Small intestine (tissue), 7 donors: Measurements from ENCODE around the gene LGR5. TPM values are rescaled to one million over a fixed set of nuclear protein-coding genes. Genes with fewer than 3 reads are reported as not detected.

Source experiments
- DNase-seq, 2 donors: peaks; one replicate each; pipeline versions ENCODE4 v3.0.0 to v3.0.0-alpha.2; 2013
- FAIRE-seq: peaks from 2 replicates; lab custom pipeline; 2012; peaks lifted over from hg19 to GRCh38; lab: Jason Lieb, UNC
- H3K27ac ChIP-seq, 3 donors: one replicate each; pipeline ENCODE4 v1.5.1; 2013; ENCODE audit warnings: low read length in 2 of 3, mild to moderate bottlenecking in 2 of 3, control low read depth in 1 of 3, inconsistent platforms in 1 of 3, low read depth in 1 of 3, moderate library complexity in 1 of 3
- H3K27me3 ChIP-seq, 3 donors: one replicate each; pipeline ENCODE4 v1.6.1; 2013; ENCODE audit warnings: low read length in 3 of 3, inconsistent platforms in 1 of 3; ENCODE audit not compliant: control insufficient read depth in 3 of 3, insufficient read depth in 3 of 3
- H3K36me3 ChIP-seq, 3 donors: one replicate each; pipeline ENCODE4 v1.6.1; 2013; ENCODE audit warnings: low read length in 3 of 3, inconsistent platforms in 1 of 3, low read depth in 1 of 3, mild to moderate bottlenecking in 1 of 3, moderate library complexity in 1 of 3; ENCODE audit not compliant: control insufficient read depth in 3 of 3, insufficient read depth in 2 of 3
- H3K4me1 ChIP-seq, 3 donors: one replicate each; pipeline ENCODE4 v1.6.1; 2013; ENCODE audit warnings: low read length in 2 of 3, inconsistent platforms in 1 of 3, low read depth in 1 of 3, mild to moderate bottlenecking in 1 of 3, moderate library complexity in 1 of 3; ENCODE audit not compliant: control insufficient read depth in 3 of 3, insufficient read depth in 2 of 3
- H3K4me3 ChIP-seq, 3 donors: one replicate each; pipeline ENCODE4 v1.5.1; 2013; ENCODE audit warnings: low read length in 3 of 3, control low read depth in 1 of 3, inconsistent platforms in 1 of 3, low read depth in 1 of 3, mild to moderate bottlenecking in 1 of 3, moderate library complexity in 1 of 3
- H3K9me3 ChIP-seq, 2 donors: one replicate each; pipeline ENCODE4 v1.6.1; 2013; ENCODE audit warnings: low read depth in 1 of 2, low read length in 1 of 2; ENCODE audit not compliant: control insufficient read depth in 2 of 2, insufficient read depth in 1 of 2
- WGBS, 3 donors: extraction: QIAGEN DNeasy Blood & Tissue Kit; methylation state at CpG; one replicate each; pipeline ENCODE4 v1.1.7; 2013; 5-methylcytosine and 5-hydroxymethylcytosine counted together
- polyA plus RNA-seq, 4 donors: library from polyadenylated mRNA; stranded (reverse) in 3 of 4; unstranded in 1 of 4; fragments of 200-250 nt in 3 of 4; fragments of 120-200 nt in 1 of 4; gene quantifications; one replicate each; pipeline versions ENCODE4 v1.2.1 to v1.2.3, GENCODE V29; 2013
- donor health status: healthy with polysubstance abuse.
- donor health status: control.
- donor health status: control.
- donor health status: Bipolar disorder and iron deficiency.
- donor health status: healthy.

Gene LGR5
- polyA plus RNA-seq, 4 donors = 0.22 to 90.6 (median 3.3) TPM

- Histone ChIP-seq H3K4me3 (no peak overlapping the region), H3K36me3 (peaks cover 0 to 3% (median 0%) of the 10 kb centered on the region in 3 donors), H3K27ac (no peak overlapping the region), H3K27me3 (no peaks in the 10 kb centered on the region), H3K4me1 (peaks cover 0 to 11% (median 0%) of the 10 kb centered on the region in 3 donors), H3K9me3 (no peaks in the 10 kb centered on the region)
- DNase-seq (no peak), FAIRE-seq (no peak)
- 26 to 47% (median 46%) methylated on average over 2 of the region's 2 CpGs for WGBS, 3 donors
These were observed 16.7 kb downstream of the LGR5 start for GRCh38 chr12:71456316-71456715.

- Histone ChIP-seq H3K9me3 (no peaks in the 10 kb centered on the region), H3K4me3 (no peak overlapping the region), H3K27ac (no peak overlapping the region), H3K27me3 (no peaks in the 10 kb centered on the region), H3K36me3 (peaks cover 0 to 1% (median 0%) of the 10 kb centered on the region in 3 donors), H3K4me1 (peaks cover 0 to 11% (median 0%) of the 10 kb centered on the region in 3 donors)
- FAIRE-seq (no peak), DNase-seq (no peak)
- 77 to 88% (median 82%) methylated on average over 4 of the region's 4 CpGs for WGBS, 3 donors
These were observed 17.4 kb downstream of the LGR5 start for GRCh38 chr12:71456990-71457389.

GRCh38 chr12:71460318-71460717 lies 20.7 kb downstream of the LGR5 start:
- 50 to 69% (median 68%) methylated on average over 4 of the region's 4 CpGs for WGBS, 3 donors
- peaks cover 0 to 11% (median 0%) of the 10 kb centered on the region in 3 donors for H3K4me1 ChIP-seq
- H3K27me3 ChIP-seq = no peaks in the 10 kb centered on the region
- H3K27ac ChIP-seq = no peak overlapping the region
- peaks cover 1 to 6% of the 10 kb centered on the region in 2 donors for H3K9me3 ChIP-seq
- peaks cover 0 to 4% (median 0%) of the 10 kb centered on the region in 3 donors for H3K36me3 ChIP-seq
- no peak overlapping the region for H3K4me3 ChIP-seq
- no peak for FAIRE-seq
- DNase-seq = no peak

- 70 to 91% (median 90%) methylated on average over 1 of the region's 1 CpG for WGBS, 3 donors
- no peak for FAIRE-seq
These were observed 21.4 kb downstream of the LGR5 start for GRCh38 chr12:71460850-71461609.

GRCh38 chr12:71461787-71462328 lies 22.3 kb downstream of the LGR5 start:
- no peaks in the 10 kb centered on the region for H3K27me3 ChIP-seq
- no peak overlapping the region for H3K27ac ChIP-seq
- DNase-seq = no peak
- FAIRE-seq = no peak
- 11 to 49% (median 38%) methylated on average over 2 of the region's 2 CpGs for WGBS, 3 donors
- peaks cover 0 to 11% (median 0%) of the 10 kb centered on the region in 3 donors for H3K4me1 ChIP-seq
- H3K36me3 ChIP-seq = peaks cover 0 to 4% (median 0%) of the 10 kb centered on the region in 3 donors
- no peak overlapping the region for H3K4me3 ChIP-seq
- H3K9me3 ChIP-seq = peaks cover 1 to 6% of the 10 kb centered on the region in 2 donors

More at GRCh38 chr12:71460850-71461609, 21.4 kb downstream of the LGR5 start:
- Histone ChIP-seq H3K9me3 (peaks cover 1 to 6% of the 10 kb centered on the region in 2 donors), H3K4me3 (no peak overlapping the region), H3K4me1 (peaks cover 0 to 11% (median 0%) of the 10 kb centered on the region in 3 donors), H3K27me3 (no peaks in the 10 kb centered on the region), H3K27ac (no peak overlapping the region), H3K36me3 (peaks cover 0 to 4% (median 0%) of the 10 kb centered on the region in 3 donors)
- DNase-seq = no peak

GRCh38 chr12:71465796-71466195 lies 26.2 kb downstream of the LGR5 start:
- Histone ChIP-seq H3K4me1 (peaks cover 0 to 15% (median 0%) of the 10 kb centered on the region in 3 donors), H3K27me3 (peaks cover 0 to 2% (median 0%) of the 10 kb centered on the region in 3 donors), H3K4me3 (no peak overlapping the region), H3K27ac (no peak overlapping the region), H3K36me3 (peaks cover 0 to 10% (median 0%) of the 10 kb centered on the region in 3 donors), H3K9me3 (peaks cover 1 to 6% of the 10 kb centered on the region in 2 donors)
- no peak for FAIRE-seq
- DNase-seq = no peak

GRCh38 chr12:71469258-71469750 lies 29.7 kb downstream of the LGR5 start:
- Histone ChIP-seq H3K27ac (peak overlapping the region in 1 of 3 donors; percentile 46), H3K4me1 (peaks cover 0 to 15% (median 0%) of the 10 kb centered on the region in 3 donors), H3K27me3 (peaks cover 0 to 2% (median 0%) of the 10 kb centered on the region in 3 donors), H3K4me3 (no peak overlapping the region), H3K9me3 (peaks cover 1 to 6% of the 10 kb centered on the region in 2 donors), H3K36me3 (peaks cover 0 to 10% (median 0%) of the 10 kb centered on the region in 3 donors)
- DNase-seq (peak; percentile 50 to 82), FAIRE-seq (no peak)
- 63 to 76% (median 71%) methylated on average over 15 of the region's 15 CpGs for WGBS, 3 donors

- no peaks in the 10 kb centered on the region for H3K9me3 ChIP-seq
- H3K27me3 ChIP-seq = peaks cover 0 to 2% (median 0%) of the 10 kb centered on the region in 3 donors
- no peak overlapping the region for H3K4me3 ChIP-seq
- FAIRE-seq (no peak), DNase-seq (no peak)
- peaks cover 0 to 10% (median 0%) of the 10 kb centered on the region in 3 donors for H3K4me1 ChIP-seq
- H3K36me3 ChIP-seq = peaks cover 0 to 6% (median 0%) of the 10 kb centered on the region in 3 donors
- no peak overlapping the region for H3K27ac ChIP-seq
- 43 to 60% (median 47%) methylated on average over 2 of the region's 2 CpGs for WGBS, 3 donors
These were observed 32.9 kb downstream of the LGR5 start for GRCh38 chr12:71472441-71472911.
